DND-41 (cell line): ENCODE measurements around the gene SLC15A4.

ENCODE experiments used
- EZH2 ChIP-seq: IDR thresholded peaks from 3 replicates; pipeline ENCODE4 v1.6.1; 2012; ENCODE audit warnings: borderline replicate concordance, low read depth, mild to moderate bottlenecking, moderate library complexity, low read length, inconsistent platforms; ENCODE audit not compliant: severe bottlenecking
- TF ChIP-seq, protein P1 (sequence below): IDR thresholded peaks from 2 replicates; pipeline ENCODE4 v1.5.1; 2012; ENCODE audit warnings: borderline replicate concordance, low read length, moderate library complexity, mild to moderate bottlenecking; ENCODE audit not compliant: poor library complexity, severe bottlenecking; ENCODE audit errors: extremely low read depth

DNA sequence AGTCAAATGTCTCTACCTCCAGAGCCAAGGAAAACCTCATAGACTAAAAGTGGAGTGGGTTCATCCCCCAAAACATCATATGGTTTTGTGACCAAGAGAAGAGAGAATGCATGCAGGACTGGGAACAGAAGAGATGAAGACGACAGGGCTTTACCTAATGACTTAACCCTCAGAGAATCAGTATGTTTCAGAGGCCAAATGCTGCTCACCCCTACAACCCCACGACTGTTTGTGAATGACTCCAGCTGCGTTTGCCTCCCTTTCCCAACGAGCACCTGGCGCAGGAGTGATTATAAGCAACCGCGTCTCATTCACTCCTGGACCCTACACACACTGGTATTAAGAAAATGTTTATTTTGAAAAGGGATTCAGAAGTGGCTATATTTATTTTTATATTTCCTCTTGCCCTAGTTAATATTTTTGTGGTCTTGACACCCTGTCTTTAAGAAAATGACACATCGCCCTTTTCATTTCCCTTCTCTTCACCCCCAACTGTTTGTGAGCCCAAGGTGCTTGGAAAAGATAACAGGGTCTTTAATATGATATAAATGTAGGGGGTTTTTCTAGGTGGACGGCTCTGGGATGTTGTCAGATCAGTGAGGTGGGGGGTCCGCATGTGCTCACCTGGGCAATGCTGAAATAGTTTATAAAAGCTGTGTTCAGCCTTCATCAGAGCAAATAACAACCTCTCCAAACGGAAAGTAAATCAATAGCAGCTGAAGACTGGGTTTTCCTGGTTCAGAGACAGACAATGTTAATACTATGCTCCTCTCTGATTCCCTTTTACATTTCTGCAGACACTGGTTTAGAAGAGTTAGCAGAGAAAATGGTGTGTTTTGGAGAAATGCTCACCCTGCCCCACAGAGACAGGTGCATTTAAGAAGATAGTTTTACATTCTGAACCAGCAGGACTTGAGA is 77.7 kb downstream of the SLC15A4 start:
- TF ChIP-seq, protein P1, sequence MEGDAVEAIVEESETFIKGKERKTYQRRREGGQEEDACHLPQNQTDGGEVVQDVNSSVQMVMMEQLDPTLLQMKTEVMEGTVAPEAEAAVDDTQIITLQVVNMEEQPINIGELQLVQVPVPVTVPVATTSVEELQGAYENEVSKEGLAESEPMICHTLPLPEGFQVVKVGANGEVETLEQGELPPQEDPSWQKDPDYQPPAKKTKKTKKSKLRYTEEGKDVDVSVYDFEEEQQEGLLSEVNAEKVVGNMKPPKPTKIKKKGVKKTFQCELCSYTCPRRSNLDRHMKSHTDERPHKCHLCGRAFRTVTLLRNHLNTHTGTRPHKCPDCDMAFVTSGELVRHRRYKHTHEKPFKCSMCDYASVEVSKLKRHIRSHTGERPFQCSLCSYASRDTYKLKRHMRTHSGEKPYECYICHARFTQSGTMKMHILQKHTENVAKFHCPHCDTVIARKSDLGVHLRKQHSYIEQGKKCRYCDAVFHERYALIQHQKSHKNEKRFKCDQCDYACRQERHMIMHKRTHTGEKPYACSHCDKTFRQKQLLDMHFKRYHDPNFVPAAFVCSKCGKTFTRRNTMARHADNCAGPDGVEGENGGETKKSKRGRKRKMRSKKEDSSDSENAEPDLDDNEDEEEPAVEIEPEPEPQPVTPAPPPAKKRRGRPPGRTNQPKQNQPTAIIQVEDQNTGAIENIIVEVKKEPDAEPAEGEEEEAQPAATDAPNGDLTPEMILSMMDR = no peak
- TF ChIP-seq EZH2 = no peak
